Gastrocnemius medialis (tissue), 4 donors: ENCODE data around the gene C1QB.
"Not testable (repeated sequence)": the region's sequence is repeated elsewhere in the genome, so short reads cannot be mapped to it uniquely, and the experiment has no call there.

Experiments
- POLR2A ChIP-seq, 2 donors: fragments of 450-650 bp; IDR thresholded peaks; one replicate each; pipeline ENCODE4 v1.6.1; 2017; ENCODE audit warnings: antibody characterized with exemption in 2 of 2, mild to moderate bottlenecking in 2 of 2, moderate library complexity in 2 of 2
- TF ChIP-seq, protein P1 (sequence below), 5 experiments: fragments of 450-650 bp in 3 of 5; fragments of 200-600 bp in 2 of 5; sonication (generic) in 2 of 5; IDR thresholded peaks in 4 of 5; conservative IDR thresholded peaks in 1 of 5; 1 replicate in 4 of 5; 2 replicates in 1 of 5; pipeline ENCODE4 v1.5.1; 2016 to 2019; ENCODE audit warnings: antibody characterized with exemption in 5 of 5, mild to moderate bottlenecking in 3 of 5, moderate library complexity in 3 of 5

DNA sequence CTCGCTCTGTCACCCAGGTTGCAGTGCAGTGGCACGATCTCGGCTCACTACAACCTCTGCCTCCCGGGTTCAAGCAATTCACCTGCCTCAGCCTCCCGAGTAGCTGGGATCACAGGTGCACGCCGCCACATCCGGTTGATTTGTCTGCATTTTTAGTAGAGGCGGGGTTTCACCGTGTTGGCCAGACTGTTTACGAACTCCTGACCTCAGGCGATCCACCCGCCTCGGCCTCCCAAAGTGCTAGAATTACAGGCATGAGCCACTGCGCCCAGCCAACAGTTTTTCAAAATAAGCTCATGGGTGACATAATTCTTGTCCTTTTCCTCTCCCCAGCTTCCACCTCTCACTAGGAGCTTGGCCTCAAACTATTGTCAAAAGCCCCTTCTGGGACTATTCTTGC, 23.1 kb downstream of the C1QB start:
- TF ChIP-seq, protein P1, sequence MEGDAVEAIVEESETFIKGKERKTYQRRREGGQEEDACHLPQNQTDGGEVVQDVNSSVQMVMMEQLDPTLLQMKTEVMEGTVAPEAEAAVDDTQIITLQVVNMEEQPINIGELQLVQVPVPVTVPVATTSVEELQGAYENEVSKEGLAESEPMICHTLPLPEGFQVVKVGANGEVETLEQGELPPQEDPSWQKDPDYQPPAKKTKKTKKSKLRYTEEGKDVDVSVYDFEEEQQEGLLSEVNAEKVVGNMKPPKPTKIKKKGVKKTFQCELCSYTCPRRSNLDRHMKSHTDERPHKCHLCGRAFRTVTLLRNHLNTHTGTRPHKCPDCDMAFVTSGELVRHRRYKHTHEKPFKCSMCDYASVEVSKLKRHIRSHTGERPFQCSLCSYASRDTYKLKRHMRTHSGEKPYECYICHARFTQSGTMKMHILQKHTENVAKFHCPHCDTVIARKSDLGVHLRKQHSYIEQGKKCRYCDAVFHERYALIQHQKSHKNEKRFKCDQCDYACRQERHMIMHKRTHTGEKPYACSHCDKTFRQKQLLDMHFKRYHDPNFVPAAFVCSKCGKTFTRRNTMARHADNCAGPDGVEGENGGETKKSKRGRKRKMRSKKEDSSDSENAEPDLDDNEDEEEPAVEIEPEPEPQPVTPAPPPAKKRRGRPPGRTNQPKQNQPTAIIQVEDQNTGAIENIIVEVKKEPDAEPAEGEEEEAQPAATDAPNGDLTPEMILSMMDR (IDR thresholded peaks at IDR 0.05 in 4 of 5, conservative IDR thresholded peaks at IDR 0.05 in 1 of 5): not testable (repeated sequence)
- not testable (repeated sequence) for TF ChIP-seq POLR2A (IDR thresholded peaks at IDR 0.05)
